ENCODE data around the gene ZNF652.

The ZNF652 gene

DNA sequence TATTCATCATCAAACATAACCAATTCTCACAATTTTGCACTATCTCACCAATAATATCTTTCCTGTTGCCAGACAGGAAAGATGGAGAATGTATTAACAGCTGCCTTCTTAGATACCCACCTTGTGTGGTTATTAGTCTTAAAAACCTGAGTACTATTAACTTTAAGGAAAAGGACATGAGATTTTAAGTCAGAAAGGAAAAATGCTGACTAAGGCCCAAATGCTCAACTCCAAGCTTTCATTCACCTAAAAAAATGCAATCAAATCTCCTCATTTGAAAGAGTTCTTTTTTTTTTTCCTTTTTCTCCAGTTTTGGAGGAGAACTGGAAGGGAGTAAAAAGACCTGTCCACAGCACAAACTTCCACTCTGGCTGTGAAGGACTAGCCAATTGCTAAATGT lies 70.1 kb downstream of the ZNF652 start:
- H3K9me2 ChIP-seq (replicated peaks; ENCODE audit: control insufficient read depth, low read length): no peaks in the 10 kb centered on the region
- H4K20me1 ChIP-seq (ENCODE audit: control insufficient read depth, insufficient read depth, low read depth, low read length): peaks cover 5% of the 10 kb centered on the region; the same call in 1 of the 2 replicates
- no peak overlapping the region for H3K27ac ChIP-seq (ENCODE audit: low read depth, low read length)
- H3K4me3 ChIP-seq (ENCODE audit: low read length): no peak overlapping the region
- TF ChIP-seq EZH2phosphoT487 (IDR thresholded peaks at IDR 0.05; ENCODE audit: borderline replicate concordance, low read length): no peak
- TF ChIP-seq, protein P1, sequence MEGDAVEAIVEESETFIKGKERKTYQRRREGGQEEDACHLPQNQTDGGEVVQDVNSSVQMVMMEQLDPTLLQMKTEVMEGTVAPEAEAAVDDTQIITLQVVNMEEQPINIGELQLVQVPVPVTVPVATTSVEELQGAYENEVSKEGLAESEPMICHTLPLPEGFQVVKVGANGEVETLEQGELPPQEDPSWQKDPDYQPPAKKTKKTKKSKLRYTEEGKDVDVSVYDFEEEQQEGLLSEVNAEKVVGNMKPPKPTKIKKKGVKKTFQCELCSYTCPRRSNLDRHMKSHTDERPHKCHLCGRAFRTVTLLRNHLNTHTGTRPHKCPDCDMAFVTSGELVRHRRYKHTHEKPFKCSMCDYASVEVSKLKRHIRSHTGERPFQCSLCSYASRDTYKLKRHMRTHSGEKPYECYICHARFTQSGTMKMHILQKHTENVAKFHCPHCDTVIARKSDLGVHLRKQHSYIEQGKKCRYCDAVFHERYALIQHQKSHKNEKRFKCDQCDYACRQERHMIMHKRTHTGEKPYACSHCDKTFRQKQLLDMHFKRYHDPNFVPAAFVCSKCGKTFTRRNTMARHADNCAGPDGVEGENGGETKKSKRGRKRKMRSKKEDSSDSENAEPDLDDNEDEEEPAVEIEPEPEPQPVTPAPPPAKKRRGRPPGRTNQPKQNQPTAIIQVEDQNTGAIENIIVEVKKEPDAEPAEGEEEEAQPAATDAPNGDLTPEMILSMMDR (IDR thresholded peaks at IDR 0.05; ENCODE audit: low read depth, low read length, poor library complexity, severe bottlenecking): no peak
- H3K79me2 ChIP-seq (ENCODE audit: control insufficient read depth, low read length): no peaks in the 10 kb centered on the region
- H3K4me2 ChIP-seq (ENCODE audit: low read length): no peak overlapping the region
- no peaks in the 10 kb centered on the region for H3K4me1 ChIP-seq (ENCODE audit: control insufficient read depth, low read length)
- peaks cover 17% of the 10 kb centered on the region for H3K36me3 ChIP-seq (ENCODE audit: control insufficient read depth, low read length)
- peaks cover 19% of the 10 kb centered on the region for H3F3A ChIP-seq (ENCODE audit: control insufficient read depth, insufficient read depth)
- no peaks in the 10 kb centered on the region for H3K9me3 ChIP-seq (ENCODE audit: control insufficient read depth, insufficient read depth, low read length)
- H3K27me3 ChIP-seq (ENCODE audit: control insufficient read depth, low read length): no peaks in the 10 kb centered on the region

DNA sequence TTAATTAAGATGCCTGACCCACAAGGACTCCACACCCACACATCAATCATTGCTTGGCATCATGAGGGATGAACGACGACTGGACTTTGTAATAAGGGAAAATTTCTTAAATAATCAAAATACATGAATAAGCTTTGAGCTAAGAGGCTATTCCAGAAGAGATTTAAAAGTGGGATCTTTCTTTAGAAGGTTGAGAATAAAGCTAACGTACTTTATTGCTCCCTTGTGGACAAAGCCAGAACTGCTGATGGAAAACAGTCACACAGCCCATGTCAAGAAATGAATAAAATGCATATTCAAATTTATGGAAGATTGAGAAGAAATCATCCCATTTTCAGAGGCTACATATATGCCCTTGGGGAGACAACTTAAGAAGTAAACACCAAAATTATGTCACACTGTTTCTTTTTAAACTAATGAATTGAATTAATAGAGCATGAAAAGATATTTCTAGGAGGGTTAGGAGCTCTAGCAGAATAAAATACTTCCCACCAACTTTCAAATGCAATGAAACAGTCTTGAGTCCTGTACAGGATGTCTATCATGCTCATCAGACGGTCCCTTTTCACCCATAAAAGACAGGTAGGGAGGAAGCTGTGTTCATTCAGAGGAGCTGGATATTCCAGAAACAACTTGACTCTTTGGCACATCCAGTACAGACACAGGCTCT lies 71.2 kb downstream of the ZNF652 start:
- H3K27ac ChIP-seq (ENCODE audit: low read depth, low read length): no peak overlapping the region
- peaks cover 17% of the 10 kb centered on the region for H3K36me3 ChIP-seq (ENCODE audit: control insufficient read depth, low read length)
- H3K4me2 ChIP-seq (ENCODE audit: low read length): no peak overlapping the region
- peaks cover 5% of the 10 kb centered on the region; the same call in 1 of the 2 replicates for H4K20me1 ChIP-seq (ENCODE audit: control insufficient read depth, insufficient read depth, low read depth, low read length)
- no peak overlapping the region for H3K4me3 ChIP-seq (ENCODE audit: low read length)
- no peak for TF ChIP-seq EZH2phosphoT487 (IDR thresholded peaks at IDR 0.05; ENCODE audit: borderline replicate concordance, low read length)
- TF ChIP-seq, protein P1 (IDR thresholded peaks at IDR 0.05; ENCODE audit: low read depth, low read length, poor library complexity, severe bottlenecking): peak; percentile 67
- no peaks in the 10 kb centered on the region for H3K9me3 ChIP-seq (ENCODE audit: control insufficient read depth, insufficient read depth, low read length)
- H3K79me2 ChIP-seq (ENCODE audit: control insufficient read depth, low read length): no peaks in the 10 kb centered on the region
- H3K27me3 ChIP-seq (ENCODE audit: control insufficient read depth, low read length): no peaks in the 10 kb centered on the region
- peaks cover 19% of the 10 kb centered on the region for H3F3A ChIP-seq (ENCODE audit: control insufficient read depth, insufficient read depth)
- H3K4me1 ChIP-seq (ENCODE audit: control insufficient read depth, low read length): no peaks in the 10 kb centered on the region
- H3K9me2 ChIP-seq (replicated peaks; ENCODE audit: control insufficient read depth, low read length): no peaks in the 10 kb centered on the region

DNA sequence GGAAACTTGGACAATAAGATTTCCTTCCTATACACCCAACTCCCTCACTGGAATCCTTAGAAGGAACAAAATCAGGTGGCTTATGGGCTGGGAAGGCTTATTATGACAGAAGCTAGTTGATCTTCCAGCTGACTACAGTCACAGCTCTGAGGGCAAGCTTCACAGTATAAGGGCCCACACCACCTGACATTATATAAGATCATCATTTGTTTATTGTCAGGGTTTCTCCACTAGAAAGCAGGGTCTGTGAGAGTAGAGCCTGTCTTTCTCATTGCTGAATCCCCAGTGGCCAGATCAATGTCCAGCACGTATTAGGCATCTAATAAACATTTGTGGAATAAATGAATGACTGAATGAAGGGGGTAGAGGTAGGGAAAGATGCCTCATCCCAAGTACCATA lies 73.7 kb downstream of the ZNF652 start:
- no peaks in the 10 kb centered on the region for H3K79me2 ChIP-seq (ENCODE audit: control insufficient read depth, low read length)
- peaks cover 5% of the 10 kb centered on the region; the same call in 1 of the 2 replicates for H4K20me1 ChIP-seq (ENCODE audit: control insufficient read depth, insufficient read depth, low read depth, low read length)
- H3K4me3 ChIP-seq (ENCODE audit: low read length): no peak overlapping the region
- peaks cover 19% of the 10 kb centered on the region for H3F3A ChIP-seq (ENCODE audit: control insufficient read depth, insufficient read depth)
- no peaks in the 10 kb centered on the region for H3K9me3 ChIP-seq (ENCODE audit: control insufficient read depth, insufficient read depth, low read length)
- no peak overlapping the region for H3K4me2 ChIP-seq (ENCODE audit: low read length)
- H3K27ac ChIP-seq (ENCODE audit: low read depth, low read length): no peak overlapping the region
- TF ChIP-seq EZH2phosphoT487 (IDR thresholded peaks at IDR 0.05; ENCODE audit: borderline replicate concordance, low read length): no peak
- TF ChIP-seq, protein P1 (IDR thresholded peaks at IDR 0.05; ENCODE audit: low read depth, low read length, poor library complexity, severe bottlenecking): no peak
- H3K9me2 ChIP-seq (replicated peaks; ENCODE audit: control insufficient read depth, low read length): no peaks in the 10 kb centered on the region
- H3K36me3 ChIP-seq (ENCODE audit: control insufficient read depth, low read length): peaks cover 17% of the 10 kb centered on the region
- H3K27me3 ChIP-seq (ENCODE audit: control insufficient read depth, low read length): no peaks in the 10 kb centered on the region
- H3K4me1 ChIP-seq (ENCODE audit: control insufficient read depth, low read length): no peaks in the 10 kb centered on the region
